HT1080 (cell line): ENCODE data around the gene C9orf40. TPM values are rescaled to one million over a fixed set of nuclear protein-coding genes. Genes with fewer than 3 reads are reported as not detected.
A peak's percentile ranks its signal among the peaks of the same experiment; 100 is the strongest.

Source experiments
- DNase-seq: peaks from one replicate; pipeline ENCODE4 v3.0.0-alpha.2; 2015; ENCODE audit warnings: low read depth
- total RNA-seq: library from RNA; depleted of rRNA; stranded (reverse); fragments of >200 nt; shearing (Covaris generic); gene quantifications from 2 replicates; pipeline ENCODE4 v1.2.3, GENCODE V29; 2014; rRNA removed

Gene C9orf40
- total RNA-seq, 1 experiment from 2014 or later, result 12.9 TPM

DNA sequence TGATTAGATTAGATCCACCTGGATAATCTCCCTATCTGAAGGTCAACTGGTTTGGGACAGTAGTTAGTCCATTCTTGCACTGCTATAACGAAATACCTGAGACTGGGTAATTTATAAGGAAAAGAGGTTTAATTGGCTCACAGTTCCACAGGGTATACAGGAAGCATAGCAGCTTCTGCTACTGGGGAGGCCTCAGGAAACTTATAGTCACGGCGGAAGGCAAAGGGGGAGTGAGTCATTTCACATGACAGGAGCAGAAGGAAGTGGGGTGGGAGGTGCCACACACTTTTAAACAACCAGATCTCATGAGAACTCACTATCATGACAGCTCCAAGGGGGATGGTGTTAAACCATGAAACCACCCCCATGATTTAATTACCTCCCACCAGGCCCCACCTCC is 9.9 kb downstream of the C9orf40 start:
- DNase-seq, result peak; percentile 89

DNA sequence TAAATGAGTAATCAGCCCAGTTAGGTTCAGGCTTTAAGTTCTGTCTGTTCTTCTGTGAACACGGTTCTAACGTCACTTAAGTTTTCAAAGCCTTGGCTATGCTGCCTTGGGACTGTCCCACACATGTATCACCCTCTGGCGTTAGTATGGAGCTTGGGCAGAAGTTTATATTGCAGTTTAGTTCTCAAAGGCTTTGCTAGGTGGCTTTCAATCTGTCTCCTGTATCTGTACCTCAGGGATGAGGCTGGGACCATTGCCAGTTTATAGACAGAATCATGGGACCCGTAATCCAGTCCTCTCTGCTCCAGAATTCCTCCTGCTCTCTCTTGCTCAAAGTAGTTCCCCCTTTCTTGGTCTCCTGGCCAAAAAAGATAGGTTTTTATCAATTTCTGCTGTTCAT is 12.1 kb downstream of the C9orf40 start:
- peak; percentile 75 for DNase-seq

DNA sequence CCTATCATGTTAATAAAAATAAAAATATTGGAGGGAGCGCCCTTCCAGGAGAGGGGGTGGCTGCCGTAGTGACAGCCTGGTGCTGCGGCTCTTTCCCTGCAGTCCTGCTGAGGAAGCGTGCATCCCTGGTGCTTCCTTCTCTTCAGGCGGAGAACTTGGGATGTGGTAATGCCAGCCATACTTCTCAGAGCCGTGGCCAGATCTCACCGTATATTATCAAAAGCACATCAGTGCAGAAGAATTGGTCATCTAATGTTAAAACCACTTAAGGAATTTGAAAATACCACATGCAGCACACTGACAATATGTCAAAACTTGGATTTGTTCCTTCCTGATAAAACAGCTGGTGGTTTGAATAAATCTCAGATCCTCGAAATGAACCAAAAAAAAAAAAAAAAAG is 17.7 kb downstream of the C9orf40 start:
- no peak for DNase-seq

DNA sequence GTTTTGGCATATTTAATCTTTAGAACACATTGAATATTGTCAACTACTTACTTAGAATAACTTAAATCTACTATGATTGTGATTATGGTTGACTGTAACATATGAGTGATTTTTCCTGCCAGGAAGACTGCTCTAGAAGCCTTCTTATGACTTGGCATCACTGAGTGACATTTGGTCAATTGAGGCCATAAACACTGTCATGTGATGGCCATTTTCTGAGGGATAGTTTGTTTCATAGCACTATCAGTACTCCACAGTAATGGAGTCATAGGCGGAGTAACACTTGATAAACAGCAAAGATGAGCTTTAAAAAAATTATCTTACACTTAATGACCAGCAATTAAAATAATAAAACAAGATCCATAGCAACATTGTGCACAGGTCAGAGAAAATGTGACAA is 31.0 kb downstream of the C9orf40 start:
- no peak for DNase-seq

GRCh38 chr9:74920944-74921626 is 31.6 kb downstream of the C9orf40 start:
- DNase-seq, result peak; percentile 18

- no peak for DNase-seq
Measured at GRCh38 chr9:74910036-74910435, 42.7 kb downstream of the C9orf40 start.

DNA sequence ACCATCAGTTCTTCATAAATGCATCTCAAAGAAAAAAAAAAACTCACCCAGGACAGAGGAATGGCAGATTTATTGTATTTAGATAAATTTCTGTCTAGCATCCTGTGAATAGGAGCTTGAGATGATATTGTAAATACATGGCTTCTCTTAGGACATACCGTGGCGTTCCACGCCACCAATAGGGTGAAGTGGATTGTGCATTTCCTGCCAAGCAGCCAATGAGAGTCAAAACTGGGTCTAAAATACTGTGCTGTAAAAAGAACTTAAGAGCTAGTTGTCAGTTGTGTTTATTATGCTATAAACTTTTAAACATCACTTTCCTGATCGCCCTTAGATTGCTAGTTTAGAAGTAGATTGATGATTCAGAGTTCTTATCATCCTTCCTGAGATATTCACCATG is 44.0 kb downstream of the C9orf40 start:
- DNase-seq, result no peak

DNA sequence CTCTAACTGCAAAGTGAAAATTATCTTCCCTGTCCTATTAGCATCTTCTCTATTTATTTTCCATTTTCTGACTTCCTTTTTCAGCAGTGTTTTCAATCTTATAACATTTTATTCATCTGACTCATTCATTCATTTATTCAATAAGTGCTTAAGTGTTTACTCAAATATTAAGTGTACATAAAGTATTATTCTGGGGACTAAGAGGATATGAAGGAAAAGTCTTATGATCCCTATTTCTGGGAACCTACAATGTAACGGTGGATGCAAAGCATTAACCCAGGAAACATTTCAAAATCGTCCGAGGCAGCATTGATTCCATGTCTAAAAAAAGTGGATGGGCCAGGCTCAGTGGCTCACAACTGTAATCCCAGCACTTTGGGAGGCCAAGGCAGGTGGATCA is 45.6 kb downstream of the C9orf40 start:
- DNase-seq, result no peak

- no peak for DNase-seq
Measured at GRCh38 chr9:74901001-74901400, 51.7 kb downstream of the C9orf40 start.

Other genes with a start within 250 kb of the C9orf40 start
- gene TRPM6, start 65.0 kb downstream of the C9orf40 start, total RNA-seq, result 0.02 TPM in 1 of 2 replicates, not detected in the other
- gene CARNMT1, start 75.4 kb upstream of the C9orf40 start, total RNA-seq, result 14.8 and 18.8 TPM in 2 replicates
- gene NMRK1, start 135.2 kb upstream of the C9orf40 start, total RNA-seq, result 6.7 and 8.0 TPM in 2 replicates
- 24.3 and 28.2 TPM in 2 replicates for gene OSTF1, start 135.6 kb upstream of the C9orf40 start, total RNA-seq